MM.1S (cell line): Measurements from ENCODE around the gene IGF2.

ENCODE experiments used
- DNase-seq: peaks from one replicate; pipeline ENCODE4 v3.0.0-alpha.2; 2015
- H2AFZ ChIP-seq: fragments of 300-600 bp; sonication (generic); 2 replicates; pipeline ENCODE4 v1.6.0; 2016; ENCODE audit warnings: antibody characterized with exemption, low read length
- H3F3A ChIP-seq: fragments of 300-600 bp; sonication (generic); 2 replicates; pipeline ENCODE4 v1.6.1; 2016; ENCODE audit warnings: mild to moderate bottlenecking, antibody characterized with exemption, low read length, moderate library complexity, mixed read lengths; ENCODE audit not compliant: insufficient read depth
- H3K27ac ChIP-seq: fragments of 300-600 bp; sonication (generic); 2 replicates; pipeline ENCODE4 v1.5.1; 2016; ENCODE audit warnings: mild to moderate bottlenecking, low read length
- H3K27me3 ChIP-seq: fragments of 300-600 bp; sonication (generic); replicated peaks from 2 replicates; pipeline ENCODE4 v1.6.0; 2016; ENCODE audit warnings: low read length; ENCODE audit not compliant: insufficient read depth
- H3K36me3 ChIP-seq: fragments of 300-600 bp; sonication (generic); replicated peaks from 2 replicates; pipeline ENCODE4 v1.6.1; 2016; ENCODE audit warnings: mild to moderate bottlenecking, low read length, mixed read lengths; ENCODE audit not compliant: insufficient read depth
- H3K4me1 ChIP-seq: fragments of 300-600 bp; sonication (generic); 2 replicates; pipeline ENCODE4 v1.6.1; 2016; ENCODE audit warnings: low read length, mixed read lengths
- H3K4me2 ChIP-seq: fragments of 300-600 bp; sonication (generic); 2 replicates; pipeline ENCODE4 v1.6.0; 2016; ENCODE audit warnings: low read depth, low read length
- H3K4me3 ChIP-seq: fragments of 300-600 bp; sonication (generic); 2 replicates; pipeline ENCODE4 v1.5.1; 2016; ENCODE audit warnings: low read length, mixed read lengths
- H3K79me2 ChIP-seq: fragments of 300-600 bp; sonication (generic); 2 replicates; pipeline ENCODE4 v1.6.1; 2016; ENCODE audit warnings: mixed run types, low read length, mixed read lengths
- H3K9ac ChIP-seq: fragments of 300-600 bp; sonication (generic); 2 replicates; pipeline ENCODE4 v1.6.1; 2016; ENCODE audit warnings: low read length, mixed read lengths
- H3K9me2 ChIP-seq: fragments of 300-600 bp; sonication (generic); replicated peaks from 2 replicates; pipeline ENCODE4 v1.6.1; 2016; ENCODE audit warnings: mild to moderate bottlenecking, low read length, mixed read lengths; ENCODE audit not compliant: insufficient read depth
- H3K9me3 ChIP-seq: fragments of 300-600 bp; sonication (generic); replicated peaks from 2 replicates; pipeline ENCODE4 v1.6.1; 2016; ENCODE audit warnings: mild to moderate bottlenecking, low read length, mixed read lengths; ENCODE audit not compliant: insufficient read depth
- H4K20me1 ChIP-seq: fragments of 300-600 bp; sonication (generic); 2 replicates; pipeline ENCODE4 v1.6.1; 2016; ENCODE audit warnings: mild to moderate bottlenecking, low read length, moderate library complexity, mixed read lengths; ENCODE audit not compliant: insufficient read depth
- EZH2 ChIP-seq: fragments of 300-600 bp; sonication (generic); optimal IDR thresholded peaks from 2 replicates; pipeline ENCODE3; 2017; ENCODE audit warnings: low read depth, mild to moderate bottlenecking, antibody characterized with exemption, low read length, mixed read lengths
- EZH2phosphoT487 ChIP-seq: fragments of 300-600 bp; sonication (generic); IDR thresholded peaks from 2 replicates; pipeline ENCODE4 v1.6.1; 2018; ENCODE audit warnings: antibody characterized with exemption, low read length
- TF ChIP-seq, protein P1 (sequence below): fragments of 300-600 bp; sonication (generic); IDR thresholded peaks from 2 replicates; pipeline ENCODE4 v1.5.1; 2016; ENCODE audit warnings: antibody characterized with exemption, low read length, mixed read lengths

Gene IGF2

DNA sequence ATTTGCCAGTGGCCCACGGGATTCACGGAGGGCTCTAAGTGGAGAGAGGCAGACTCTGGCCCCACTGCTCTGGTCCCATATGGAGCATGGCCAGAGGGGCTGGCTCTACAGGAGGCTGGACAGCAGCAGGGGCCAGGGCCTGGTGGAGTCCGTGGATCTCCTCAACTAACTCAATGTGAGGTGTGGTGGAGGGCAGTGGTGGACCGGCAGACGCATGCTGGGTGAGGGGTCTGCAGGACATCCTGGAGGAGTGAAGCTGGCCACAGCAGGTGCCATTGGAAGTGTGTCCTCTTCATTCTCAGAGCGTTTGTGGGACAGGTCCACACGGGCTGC, 15.6 kb downstream of the IGF2 start:
- H3K27ac ChIP-seq = no peak overlapping the region
- H3K4me2 ChIP-seq = no peak overlapping the region
- H3K9ac ChIP-seq = no peak overlapping the region
- H3K36me3 ChIP-seq = no peaks in the 10 kb centered on the region
- no peaks in the 10 kb centered on the region for H3K9me3 ChIP-seq
- no peak overlapping the region for H3K4me3 ChIP-seq
- H3K4me1 ChIP-seq = 0 out of 2 replicates have a peak, but pooled peaks cover 4% of the 10 kb centered on the region
- no peaks in the 10 kb centered on the region for H4K20me1 ChIP-seq
- DNase-seq = no peak
- H3K9me2 ChIP-seq = no peaks in the 10 kb centered on the region
- no peaks in the 10 kb centered on the region for H3K79me2 ChIP-seq
- H3F3A ChIP-seq = no peaks in the 10 kb centered on the region
- H2AFZ ChIP-seq = no peak overlapping the region
- H3K27me3 ChIP-seq = peaks cover 42% of the 10 kb centered on the region
- TF ChIP-seq EZH2phosphoT487 (no peak), EZH2 (no peak)
- TF ChIP-seq, protein P1, sequence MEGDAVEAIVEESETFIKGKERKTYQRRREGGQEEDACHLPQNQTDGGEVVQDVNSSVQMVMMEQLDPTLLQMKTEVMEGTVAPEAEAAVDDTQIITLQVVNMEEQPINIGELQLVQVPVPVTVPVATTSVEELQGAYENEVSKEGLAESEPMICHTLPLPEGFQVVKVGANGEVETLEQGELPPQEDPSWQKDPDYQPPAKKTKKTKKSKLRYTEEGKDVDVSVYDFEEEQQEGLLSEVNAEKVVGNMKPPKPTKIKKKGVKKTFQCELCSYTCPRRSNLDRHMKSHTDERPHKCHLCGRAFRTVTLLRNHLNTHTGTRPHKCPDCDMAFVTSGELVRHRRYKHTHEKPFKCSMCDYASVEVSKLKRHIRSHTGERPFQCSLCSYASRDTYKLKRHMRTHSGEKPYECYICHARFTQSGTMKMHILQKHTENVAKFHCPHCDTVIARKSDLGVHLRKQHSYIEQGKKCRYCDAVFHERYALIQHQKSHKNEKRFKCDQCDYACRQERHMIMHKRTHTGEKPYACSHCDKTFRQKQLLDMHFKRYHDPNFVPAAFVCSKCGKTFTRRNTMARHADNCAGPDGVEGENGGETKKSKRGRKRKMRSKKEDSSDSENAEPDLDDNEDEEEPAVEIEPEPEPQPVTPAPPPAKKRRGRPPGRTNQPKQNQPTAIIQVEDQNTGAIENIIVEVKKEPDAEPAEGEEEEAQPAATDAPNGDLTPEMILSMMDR = no peak

- DNase-seq = no peak
- Histone ChIP-seq H2AFZ (no peak overlapping the region), H3K9me2 (no peaks in the 10 kb centered on the region), H4K20me1 (no peaks in the 10 kb centered on the region), H3K4me2 (peak overlapping the region; percentile 64; the same call in 1 of the 2 replicates), H3K9me3 (no peaks in the 10 kb centered on the region), H3K27ac (no peak overlapping the region), H3K36me3 (no peaks in the 10 kb centered on the region), H3K4me3 (no peak overlapping the region), H3K79me2 (no peaks in the 10 kb centered on the region), H3K27me3 (peaks cover 42% of the 10 kb centered on the region), H3F3A (no peaks in the 10 kb centered on the region), H3K9ac (no peak overlapping the region), H3K4me1 (0 out of 2 replicates have a peak, but pooled peaks cover 4% of the 10 kb centered on the region)
- TF ChIP-seq, protein P1 = no peak
- TF ChIP-seq EZH2 (no peak), EZH2phosphoT487 (no peak)
Observed at GRCh38 chr11:2122907-2123627, 16.1 kb downstream of the IGF2 start.

GRCh38 chr11:2122222-2122906, 16.8 kb downstream of the IGF2 start:
- no peaks in the 10 kb centered on the region for H4K20me1 ChIP-seq
- H2AFZ ChIP-seq = peak overlapping the region; percentile 45; the same call in 1 of the 2 replicates
- peak; percentile 60 for DNase-seq
- no peak for TF ChIP-seq EZH2
- TF ChIP-seq EZH2phosphoT487 = no peak
- TF ChIP-seq, protein P1 = no peak
- H3K9me2 ChIP-seq = no peaks in the 10 kb centered on the region
- 0 out of 2 replicates have a peak overlapping the region, but pooled peaks have one; percentile 13 for H3K4me3 ChIP-seq
- H3K36me3 ChIP-seq = no peaks in the 10 kb centered on the region
- H3K79me2 ChIP-seq = no peaks in the 10 kb centered on the region
- H3F3A ChIP-seq = no peaks in the 10 kb centered on the region
- H3K4me2 ChIP-seq = peak overlapping the region; percentile 64
- H3K27ac ChIP-seq = no peak overlapping the region
- H3K27me3 ChIP-seq = peaks cover 49% of the 10 kb centered on the region
- 0 out of 2 replicates have a peak, but pooled peaks cover 4% of the 10 kb centered on the region for H3K4me1 ChIP-seq
- H3K9me3 ChIP-seq = no peaks in the 10 kb centered on the region
- H3K9ac ChIP-seq = no peak overlapping the region; the same call in 1 of the 2 replicates
